ENCODE measurements around the gene ZFHX3. TPM values are rescaled to one million over a fixed set of nuclear protein-coding genes. Genes with fewer than 3 reads are reported as not detected.
"Not testable (repeated sequence)": the region's sequence is repeated elsewhere in the genome, so short reads cannot be mapped to it uniquely, and the experiment has no call there.

ZFHX3 gene
- total RNA-seq, 1 experiment from 2014 or later = 13.6 TPM

DNA sequence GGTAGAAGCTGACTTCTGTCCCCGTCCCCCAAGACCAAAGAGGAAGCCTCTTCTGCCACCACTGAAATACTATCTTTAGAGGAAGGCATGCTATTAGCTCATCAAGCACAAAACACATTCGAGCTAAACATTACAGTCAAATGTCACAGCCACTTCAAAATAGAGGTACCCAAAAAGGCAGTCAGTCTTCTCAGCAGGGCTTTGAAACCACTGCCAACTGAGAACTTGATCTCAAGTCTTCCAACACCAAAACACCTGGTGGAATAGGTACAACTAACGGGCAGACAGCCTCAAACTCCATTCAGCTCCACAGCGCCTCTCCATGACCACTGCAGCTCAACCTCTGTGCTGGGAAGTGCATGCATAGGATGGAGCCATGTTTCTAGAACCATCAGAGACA is 36.0 kb downstream of the ZFHX3 start:
- intact Hi-C loops (cut with micrococcal nuclease; ENCODE audit: unreplicated experiment) = no loop called here
- no peak overlapping the region for H3K27ac Mint-ChIP-seq (ENCODE audit: unreplicated experiment)
- H3K27me3 Mint-ChIP-seq (ENCODE audit: unreplicated experiment) = no peaks in the 10 kb centered on the region
- peaks cover 12% of the 10 kb centered on the region for H3K36me3 Mint-ChIP-seq (ENCODE audit: insufficient read depth, unreplicated experiment)
- peaks cover 20% of the 10 kb centered on the region for H3K4me1 Mint-ChIP-seq (ENCODE audit: low read depth, unreplicated experiment)
- no peaks in the 10 kb centered on the region for H3K9me3 Mint-ChIP-seq (ENCODE audit: low read depth, unreplicated experiment)
- no peak overlapping the region for H3K4me3 Mint-ChIP-seq (ENCODE audit: low read depth, unreplicated experiment)
- DNase-seq = no peak
- TF ChIP-seq, protein P1, sequence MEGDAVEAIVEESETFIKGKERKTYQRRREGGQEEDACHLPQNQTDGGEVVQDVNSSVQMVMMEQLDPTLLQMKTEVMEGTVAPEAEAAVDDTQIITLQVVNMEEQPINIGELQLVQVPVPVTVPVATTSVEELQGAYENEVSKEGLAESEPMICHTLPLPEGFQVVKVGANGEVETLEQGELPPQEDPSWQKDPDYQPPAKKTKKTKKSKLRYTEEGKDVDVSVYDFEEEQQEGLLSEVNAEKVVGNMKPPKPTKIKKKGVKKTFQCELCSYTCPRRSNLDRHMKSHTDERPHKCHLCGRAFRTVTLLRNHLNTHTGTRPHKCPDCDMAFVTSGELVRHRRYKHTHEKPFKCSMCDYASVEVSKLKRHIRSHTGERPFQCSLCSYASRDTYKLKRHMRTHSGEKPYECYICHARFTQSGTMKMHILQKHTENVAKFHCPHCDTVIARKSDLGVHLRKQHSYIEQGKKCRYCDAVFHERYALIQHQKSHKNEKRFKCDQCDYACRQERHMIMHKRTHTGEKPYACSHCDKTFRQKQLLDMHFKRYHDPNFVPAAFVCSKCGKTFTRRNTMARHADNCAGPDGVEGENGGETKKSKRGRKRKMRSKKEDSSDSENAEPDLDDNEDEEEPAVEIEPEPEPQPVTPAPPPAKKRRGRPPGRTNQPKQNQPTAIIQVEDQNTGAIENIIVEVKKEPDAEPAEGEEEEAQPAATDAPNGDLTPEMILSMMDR (IDR thresholded peaks at IDR 0.05; ENCODE audit: unreplicated experiment) = no peak
- CTCF ChIA-PET = interaction anchor here (0.6 kb wide), 1 partner anchor 180 kb away, joined by 3 read pairs; no protein-coding TSS in a partner anchor
- no TSS peak for BruUV-seq (replicated peaks)

DNA sequence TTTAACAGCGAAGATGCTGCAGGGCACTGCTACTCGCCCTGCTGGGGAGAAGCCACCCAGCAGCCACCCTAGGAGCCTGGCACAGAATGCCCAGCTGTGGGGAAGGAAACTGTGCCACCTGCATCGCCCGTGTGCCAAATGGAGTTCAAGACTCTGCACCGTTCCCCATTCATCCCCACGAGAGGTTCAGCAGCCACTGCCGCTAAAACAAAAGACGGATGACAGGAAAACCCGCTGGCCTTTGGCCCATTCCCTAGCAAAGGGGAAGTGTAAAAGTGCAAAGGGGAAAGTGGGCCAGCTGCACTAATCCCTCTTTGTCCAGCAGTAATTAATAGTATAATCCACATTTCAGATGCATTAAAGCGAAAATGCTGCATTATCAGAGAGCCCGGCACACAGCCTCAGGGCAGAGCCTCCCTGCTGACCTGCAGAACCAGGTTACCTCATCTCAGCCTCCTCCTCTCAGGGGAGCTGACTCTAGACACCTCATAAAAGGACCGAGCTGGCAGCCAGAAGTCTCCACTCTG is 37.7 kb downstream of the ZFHX3 start:
- intact Hi-C loops (cut with micrococcal nuclease; ENCODE audit: unreplicated experiment) = no loop called here
- Mint-ChIP-seq H3K4me3 (ENCODE audit: low read depth, unreplicated experiment) (no peak overlapping the region), H3K36me3 (ENCODE audit: insufficient read depth, unreplicated experiment) (peaks cover 3% of the 10 kb centered on the region), H3K27ac (ENCODE audit: unreplicated experiment) (no peak overlapping the region), H3K9me3 (ENCODE audit: low read depth, unreplicated experiment) (no peaks in the 10 kb centered on the region), H3K27me3 (ENCODE audit: unreplicated experiment) (no peaks in the 10 kb centered on the region), H3K4me1 (ENCODE audit: low read depth, unreplicated experiment) (peaks cover 3% of the 10 kb centered on the region)
- TF ChIP-seq, protein P1 (IDR thresholded peaks at IDR 0.05; ENCODE audit: unreplicated experiment) = no peak
- CTCF ChIA-PET = no interaction called here
- no TSS peak for BruUV-seq (replicated peaks)
- DNase-seq = no peak

DNA sequence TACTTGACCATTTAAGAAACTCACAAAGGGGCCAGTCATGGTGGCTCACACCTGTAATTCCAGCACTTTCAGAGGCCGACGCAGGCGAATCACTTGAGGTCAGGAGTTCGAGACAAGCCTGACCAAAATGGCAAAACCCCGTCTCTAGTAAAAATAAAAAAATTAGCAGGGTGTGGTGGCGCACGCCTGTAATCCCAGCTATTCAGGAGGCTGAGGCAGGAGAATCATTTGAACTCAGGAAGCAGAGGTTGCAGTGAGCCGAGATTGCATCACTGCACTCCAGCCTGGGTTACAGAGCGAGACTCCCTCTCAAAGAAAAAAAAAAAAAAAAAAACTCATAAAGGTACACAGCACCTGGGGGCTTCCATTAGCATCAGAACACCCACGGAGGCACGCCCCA is 38.2 kb downstream of the ZFHX3 start:
- H3K9me3 Mint-ChIP-seq (ENCODE audit: low read depth, unreplicated experiment); BruUV-seq (replicated peaks); DNase-seq; H3K27ac Mint-ChIP-seq (ENCODE audit: unreplicated experiment); H3K27me3 Mint-ChIP-seq (ENCODE audit: unreplicated experiment); H3K4me1 Mint-ChIP-seq (ENCODE audit: low read depth, unreplicated experiment); CTCF ChIA-PET; intact Hi-C loops (cut with micrococcal nuclease; ENCODE audit: unreplicated experiment); H3K4me3 Mint-ChIP-seq (ENCODE audit: low read depth, unreplicated experiment); H3K36me3 Mint-ChIP-seq (ENCODE audit: insufficient read depth, unreplicated experiment): not testable (repeated sequence)

DNA sequence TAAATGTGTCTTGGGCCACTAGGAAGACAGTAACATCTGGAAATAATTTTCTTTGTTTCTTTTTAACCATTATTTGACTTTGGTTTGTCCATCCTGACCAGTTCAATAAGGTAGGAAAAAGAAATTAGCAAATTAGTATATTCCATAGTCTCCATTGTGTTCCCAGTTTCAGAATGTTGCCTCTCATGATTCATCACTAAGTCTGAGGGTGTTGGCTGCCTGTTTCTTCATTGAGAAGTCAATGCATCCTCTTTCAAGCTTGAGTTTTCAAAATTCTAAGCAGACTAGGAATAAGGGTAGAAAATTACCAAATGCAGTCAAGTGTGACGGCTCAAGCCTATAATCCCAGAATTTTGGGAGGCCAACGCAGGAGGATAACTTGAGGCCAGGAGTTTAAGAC is 41.9 kb downstream of the ZFHX3 start:
- Mint-ChIP-seq H3K4me3 (ENCODE audit: low read depth, unreplicated experiment) (no peak overlapping the region), H3K4me1 (ENCODE audit: low read depth, unreplicated experiment) (peaks cover 5% of the 10 kb centered on the region), H3K36me3 (ENCODE audit: insufficient read depth, unreplicated experiment) (no peaks in the 10 kb centered on the region), H3K27ac (ENCODE audit: unreplicated experiment) (no peak overlapping the region), H3K27me3 (ENCODE audit: unreplicated experiment) (no peaks in the 10 kb centered on the region), H3K9me3 (ENCODE audit: low read depth, unreplicated experiment) (no peaks in the 10 kb centered on the region)
- BruUV-seq (replicated peaks) = no TSS peak
- no peak for DNase-seq
- TF ChIP-seq, protein P1 (IDR thresholded peaks at IDR 0.05; ENCODE audit: unreplicated experiment) = no peak
- intact Hi-C loops (cut with micrococcal nuclease; ENCODE audit: unreplicated experiment) = no loop called here
- CTCF ChIA-PET = no interaction called here

DNA sequence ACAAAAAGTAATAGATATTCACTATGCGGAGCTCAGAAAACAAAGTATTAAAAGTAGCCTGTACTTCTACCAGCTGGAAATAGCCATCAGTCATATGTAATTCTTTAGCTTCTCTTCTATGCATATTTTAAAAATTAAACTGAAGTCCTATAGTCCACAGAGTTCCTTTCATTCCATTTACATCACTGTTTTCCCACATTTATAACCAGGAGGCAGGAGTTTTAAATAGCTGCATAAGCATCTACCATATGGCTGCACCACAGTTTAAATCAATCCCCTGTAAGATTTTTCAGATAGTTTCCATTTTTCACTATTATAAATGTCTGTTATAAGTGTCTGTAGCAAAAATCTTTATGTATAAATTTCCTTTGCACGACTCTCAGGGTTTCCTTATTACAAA is 45.1 kb downstream of the ZFHX3 start:
- no peaks in the 10 kb centered on the region for H3K27me3 Mint-ChIP-seq (ENCODE audit: unreplicated experiment)
- intact Hi-C loops (cut with micrococcal nuclease; ENCODE audit: unreplicated experiment) = loop anchor here (5.0 kb wide), 1 partner anchor 49 kb away; no protein-coding TSS in a partner anchor
- no peak for DNase-seq
- TF ChIP-seq, protein P1 (IDR thresholded peaks at IDR 0.05; ENCODE audit: unreplicated experiment) = no peak
- no peaks in the 10 kb centered on the region for H3K9me3 Mint-ChIP-seq (ENCODE audit: low read depth, unreplicated experiment)
- no TSS peak for BruUV-seq (replicated peaks)
- no peak overlapping the region for H3K27ac Mint-ChIP-seq (ENCODE audit: unreplicated experiment)
- no peak overlapping the region for H3K4me3 Mint-ChIP-seq (ENCODE audit: low read depth, unreplicated experiment)
- CTCF ChIA-PET = no interaction called here
- peaks cover 9% of the 10 kb centered on the region for H3K36me3 Mint-ChIP-seq (ENCODE audit: insufficient read depth, unreplicated experiment)
- H3K4me1 Mint-ChIP-seq (ENCODE audit: low read depth, unreplicated experiment) = peaks cover 24% of the 10 kb centered on the region
